HEK293 (cell line): ENCODE results near the gene FAM217A.

ENCODE experiments used
- REPIN1 ChIP-seq: fragments of 450-650 bp; formaldehyde crosslinking; IDR thresholded peaks from 2 replicates; pipeline ENCODE4 v1.5.1; 2017; ENCODE audit warnings: missing biosample characterization, missing genetic modification characterization, low read depth
- YY1 ChIP-seq: fragments of 450-650 bp; formaldehyde crosslinking; IDR thresholded peaks from 2 replicates; pipeline ENCODE4 v1.5.1; 2018; ENCODE audit warnings: missing biosample characterization, missing genetic modification characterization
- ZBTB1 ChIP-seq: fragments of 450-650 bp; formaldehyde crosslinking; IDR thresholded peaks from 2 replicates; pipeline ENCODE4 v1.5.1; 2016; ENCODE audit warnings: missing biosample characterization, missing genetic modification characterization
- ZEB2 ChIP-seq: fragments of 450-650 bp; formaldehyde crosslinking; IDR thresholded peaks from 2 replicates; pipeline ENCODE4 v1.5.1; 2016; ENCODE audit warnings: missing biosample characterization, missing genetic modification characterization
- ZFP37 ChIP-seq: fragments of 450-650 bp; formaldehyde crosslinking; IDR thresholded peaks from 2 replicates; pipeline ENCODE4 v1.5.1; 2016; ENCODE audit warnings: missing biosample characterization, missing genetic modification characterization
- ZNF140 ChIP-seq: fragments of 450-650 bp; formaldehyde crosslinking; IDR thresholded peaks from 2 replicates; pipeline ENCODE4 v1.5.1; 2016; ENCODE audit warnings: missing biosample characterization, missing genetic modification characterization
- ZNF404 ChIP-seq: fragments of 450-650 bp; formaldehyde crosslinking; IDR thresholded peaks from 2 replicates; pipeline ENCODE4 v1.5.1; 2017; ENCODE audit warnings: missing biosample characterization, missing genetic modification characterization
- ZNF549 ChIP-seq: fragments of 450-650 bp; IDR thresholded peaks from 2 replicates; pipeline ENCODE4 v1.5.1; 2018; ENCODE audit warnings: missing biosample characterization, missing genetic modification characterization, mild to moderate bottlenecking, inconsistent platforms, moderate library complexity
- ZNF585B ChIP-seq: fragments of 450-650 bp; formaldehyde crosslinking; IDR thresholded peaks from 2 replicates; pipeline ENCODE4 v1.5.1; 2016; ENCODE audit warnings: missing biosample characterization, missing genetic modification characterization
- ZNF660 ChIP-seq: fragments of 450-650 bp; IDR thresholded peaks from 2 replicates; pipeline ENCODE4 v1.5.1; 2018; ENCODE audit warnings: missing biosample characterization, mild to moderate bottlenecking, missing genetic modification characterization
- ZNF76 ChIP-seq: fragments of 450-650 bp; formaldehyde crosslinking; IDR thresholded peaks from 2 replicates; pipeline ENCODE4; 2016; ENCODE audit warnings: low read depth, missing biosample characterization, missing genetic modification characterization, borderline replicate concordance
- TF ChIP-seq, protein P1 (sequence below): fragments of 450-650 bp; formaldehyde crosslinking; IDR thresholded peaks from 2 replicates; pipeline ENCODE4 v1.5.1; 2016; ENCODE audit warnings: missing biosample characterization, missing genetic modification characterization
- TF ChIP-seq, protein P2 (sequence below): fragments of 450-650 bp; formaldehyde crosslinking; IDR thresholded peaks from 2 replicates; pipeline ENCODE4 v1.5.1; 2016; ENCODE audit warnings: missing biosample characterization, missing genetic modification characterization

DNA sequence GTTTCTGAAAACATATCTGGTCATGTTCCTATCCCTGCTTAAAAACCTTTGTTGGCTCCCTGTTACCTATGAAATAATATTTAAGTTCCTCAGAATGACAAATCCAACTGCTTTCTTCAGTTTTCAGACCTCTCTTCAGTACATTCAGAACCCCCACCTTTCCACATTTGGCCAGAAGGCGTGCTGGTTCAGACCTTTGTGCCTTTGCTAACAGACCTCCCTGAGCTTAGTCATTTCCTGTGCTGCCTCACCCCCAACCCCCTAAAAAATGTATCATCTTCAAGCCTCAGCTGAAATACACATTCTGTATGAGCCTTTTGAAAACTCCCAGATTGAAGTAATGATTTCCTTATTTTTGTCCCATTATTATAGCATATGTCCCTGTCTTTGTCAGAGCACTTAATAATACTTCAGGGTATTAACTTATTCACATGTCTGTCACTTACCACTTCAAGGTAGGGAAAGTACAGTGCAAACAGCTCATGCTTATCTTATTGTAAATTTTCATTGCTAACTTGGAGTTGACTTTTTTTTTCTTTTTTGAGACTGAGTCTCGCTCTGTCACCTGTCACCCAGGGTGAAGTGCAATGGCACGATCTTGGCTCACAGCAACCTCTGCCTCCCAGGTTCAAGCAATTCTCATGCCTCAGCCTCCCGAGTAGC is 19.7 kb downstream of the FAM217A start:
- TF ChIP-seq REPIN1 (tag by site-specific recombination) (no peak), ZFP37 (tag by site-specific recombination) (no peak), ZNF140 (tag by site-specific recombination) (no peak), ZNF404 (no peak), YY1 (no peak), ZNF549 (no peak), ZNF585B (no peak), ZEB2 (tag by site-specific recombination) (no peak), ZBTB1 (tag by site-specific recombination) (no peak), ZNF660 (no peak), ZNF76 (tag by site-specific recombination) (no peak)
- TF ChIP-seq, protein P1, sequence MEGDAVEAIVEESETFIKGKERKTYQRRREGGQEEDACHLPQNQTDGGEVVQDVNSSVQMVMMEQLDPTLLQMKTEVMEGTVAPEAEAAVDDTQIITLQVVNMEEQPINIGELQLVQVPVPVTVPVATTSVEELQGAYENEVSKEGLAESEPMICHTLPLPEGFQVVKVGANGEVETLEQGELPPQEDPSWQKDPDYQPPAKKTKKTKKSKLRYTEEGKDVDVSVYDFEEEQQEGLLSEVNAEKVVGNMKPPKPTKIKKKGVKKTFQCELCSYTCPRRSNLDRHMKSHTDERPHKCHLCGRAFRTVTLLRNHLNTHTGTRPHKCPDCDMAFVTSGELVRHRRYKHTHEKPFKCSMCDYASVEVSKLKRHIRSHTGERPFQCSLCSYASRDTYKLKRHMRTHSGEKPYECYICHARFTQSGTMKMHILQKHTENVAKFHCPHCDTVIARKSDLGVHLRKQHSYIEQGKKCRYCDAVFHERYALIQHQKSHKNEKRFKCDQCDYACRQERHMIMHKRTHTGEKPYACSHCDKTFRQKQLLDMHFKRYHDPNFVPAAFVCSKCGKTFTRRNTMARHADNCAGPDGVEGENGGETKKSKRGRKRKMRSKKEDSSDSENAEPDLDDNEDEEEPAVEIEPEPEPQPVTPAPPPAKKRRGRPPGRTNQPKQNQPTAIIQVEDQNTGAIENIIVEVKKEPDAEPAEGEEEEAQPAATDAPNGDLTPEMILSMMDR (tag by site-specific recombination), result no peak
- TF ChIP-seq, protein P2, sequence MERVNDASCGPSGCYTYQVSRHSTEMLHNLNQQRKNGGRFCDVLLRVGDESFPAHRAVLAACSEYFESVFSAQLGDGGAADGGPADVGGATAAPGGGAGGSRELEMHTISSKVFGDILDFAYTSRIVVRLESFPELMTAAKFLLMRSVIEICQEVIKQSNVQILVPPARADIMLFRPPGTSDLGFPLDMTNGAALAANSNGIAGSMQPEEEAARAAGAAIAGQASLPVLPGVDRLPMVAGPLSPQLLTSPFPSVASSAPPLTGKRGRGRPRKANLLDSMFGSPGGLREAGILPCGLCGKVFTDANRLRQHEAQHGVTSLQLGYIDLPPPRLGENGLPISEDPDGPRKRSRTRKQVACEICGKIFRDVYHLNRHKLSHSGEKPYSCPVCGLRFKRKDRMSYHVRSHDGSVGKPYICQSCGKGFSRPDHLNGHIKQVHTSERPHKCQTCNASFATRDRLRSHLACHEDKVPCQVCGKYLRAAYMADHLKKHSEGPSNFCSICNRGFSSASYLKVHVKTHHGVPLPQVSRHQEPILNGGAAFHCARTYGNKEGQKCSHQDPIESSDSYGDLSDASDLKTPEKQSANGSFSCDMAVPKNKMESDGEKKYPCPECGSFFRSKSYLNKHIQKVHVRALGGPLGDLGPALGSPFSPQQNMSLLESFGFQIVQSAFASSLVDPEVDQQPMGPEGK (tag by site-specific recombination), result no peak
